MM.1S (cell line): ENCODE results near the gene ANKRD44.
"Not testable (repeated sequence)": the region's sequence is repeated elsewhere in the genome, so short reads cannot be mapped to it uniquely, and the experiment has no call there.

Source experiments
- DNase-seq: peaks from one replicate; pipeline ENCODE4 v3.0.0-alpha.2; 2015
- H2AFZ ChIP-seq: fragments of 300-600 bp; sonication (generic); 2 replicates; pipeline ENCODE4 v1.6.0; 2016; ENCODE audit warnings: antibody characterized with exemption, low read length
- H3F3A ChIP-seq: fragments of 300-600 bp; sonication (generic); 2 replicates; pipeline ENCODE4 v1.6.1; 2016; ENCODE audit warnings: mild to moderate bottlenecking, antibody characterized with exemption, low read length, moderate library complexity, mixed read lengths; ENCODE audit not compliant: insufficient read depth
- H3K27ac ChIP-seq: fragments of 300-600 bp; sonication (generic); 2 replicates; pipeline ENCODE4 v1.5.1; 2016; ENCODE audit warnings: mild to moderate bottlenecking, low read length
- H3K27me3 ChIP-seq: fragments of 300-600 bp; sonication (generic); replicated peaks from 2 replicates; pipeline ENCODE4 v1.6.0; 2016; ENCODE audit warnings: low read length; ENCODE audit not compliant: insufficient read depth
- H3K36me3 ChIP-seq: fragments of 300-600 bp; sonication (generic); replicated peaks from 2 replicates; pipeline ENCODE4 v1.6.1; 2016; ENCODE audit warnings: mild to moderate bottlenecking, low read length, mixed read lengths; ENCODE audit not compliant: insufficient read depth
- H3K4me1 ChIP-seq: fragments of 300-600 bp; sonication (generic); 2 replicates; pipeline ENCODE4 v1.6.1; 2016; ENCODE audit warnings: low read length, mixed read lengths
- H3K4me2 ChIP-seq: fragments of 300-600 bp; sonication (generic); 2 replicates; pipeline ENCODE4 v1.6.0; 2016; ENCODE audit warnings: low read depth, low read length
- H3K4me3 ChIP-seq: fragments of 300-600 bp; sonication (generic); 2 replicates; pipeline ENCODE4 v1.5.1; 2016; ENCODE audit warnings: low read length, mixed read lengths
- H3K79me2 ChIP-seq: fragments of 300-600 bp; sonication (generic); 2 replicates; pipeline ENCODE4 v1.6.1; 2016; ENCODE audit warnings: mixed run types, low read length, mixed read lengths
- H3K9ac ChIP-seq: fragments of 300-600 bp; sonication (generic); 2 replicates; pipeline ENCODE4 v1.6.1; 2016; ENCODE audit warnings: low read length, mixed read lengths
- H3K9me2 ChIP-seq: fragments of 300-600 bp; sonication (generic); replicated peaks from 2 replicates; pipeline ENCODE4 v1.6.1; 2016; ENCODE audit warnings: mild to moderate bottlenecking, low read length, mixed read lengths; ENCODE audit not compliant: insufficient read depth
- H3K9me3 ChIP-seq: fragments of 300-600 bp; sonication (generic); replicated peaks from 2 replicates; pipeline ENCODE4 v1.6.1; 2016; ENCODE audit warnings: mild to moderate bottlenecking, low read length, mixed read lengths; ENCODE audit not compliant: insufficient read depth
- H4K20me1 ChIP-seq: fragments of 300-600 bp; sonication (generic); 2 replicates; pipeline ENCODE4 v1.6.1; 2016; ENCODE audit warnings: mild to moderate bottlenecking, low read length, moderate library complexity, mixed read lengths; ENCODE audit not compliant: insufficient read depth
- EZH2 ChIP-seq: fragments of 300-600 bp; sonication (generic); optimal IDR thresholded peaks from 2 replicates; pipeline ENCODE3; 2017; ENCODE audit warnings: low read depth, mild to moderate bottlenecking, antibody characterized with exemption, low read length, mixed read lengths
- EZH2phosphoT487 ChIP-seq: fragments of 300-600 bp; sonication (generic); IDR thresholded peaks from 2 replicates; pipeline ENCODE4 v1.6.1; 2018; ENCODE audit warnings: antibody characterized with exemption, low read length
- TF ChIP-seq, protein P1 (sequence below): fragments of 300-600 bp; sonication (generic); IDR thresholded peaks from 2 replicates; pipeline ENCODE4 v1.5.1; 2016; ENCODE audit warnings: antibody characterized with exemption, low read length, mixed read lengths

Gene ANKRD44

GRCh38 chr2:197345846-197346370 is 35.3 kb upstream of the ANKRD44 start:
- no peaks in the 10 kb centered on the region for H3K9me2 ChIP-seq
- H3K36me3 ChIP-seq: no peaks in the 10 kb centered on the region
- H3K27ac ChIP-seq: no peak overlapping the region
- no peak for DNase-seq
- H2AFZ ChIP-seq: no peak overlapping the region
- no peaks in the 10 kb centered on the region for H3K79me2 ChIP-seq
- no peak overlapping the region for H3K9ac ChIP-seq
- no peaks in the 10 kb centered on the region for H3K4me1 ChIP-seq
- H3K4me2 ChIP-seq: no peak overlapping the region
- TF ChIP-seq EZH2 (no peak), EZH2phosphoT487 (no peak)
- TF ChIP-seq, protein P1, sequence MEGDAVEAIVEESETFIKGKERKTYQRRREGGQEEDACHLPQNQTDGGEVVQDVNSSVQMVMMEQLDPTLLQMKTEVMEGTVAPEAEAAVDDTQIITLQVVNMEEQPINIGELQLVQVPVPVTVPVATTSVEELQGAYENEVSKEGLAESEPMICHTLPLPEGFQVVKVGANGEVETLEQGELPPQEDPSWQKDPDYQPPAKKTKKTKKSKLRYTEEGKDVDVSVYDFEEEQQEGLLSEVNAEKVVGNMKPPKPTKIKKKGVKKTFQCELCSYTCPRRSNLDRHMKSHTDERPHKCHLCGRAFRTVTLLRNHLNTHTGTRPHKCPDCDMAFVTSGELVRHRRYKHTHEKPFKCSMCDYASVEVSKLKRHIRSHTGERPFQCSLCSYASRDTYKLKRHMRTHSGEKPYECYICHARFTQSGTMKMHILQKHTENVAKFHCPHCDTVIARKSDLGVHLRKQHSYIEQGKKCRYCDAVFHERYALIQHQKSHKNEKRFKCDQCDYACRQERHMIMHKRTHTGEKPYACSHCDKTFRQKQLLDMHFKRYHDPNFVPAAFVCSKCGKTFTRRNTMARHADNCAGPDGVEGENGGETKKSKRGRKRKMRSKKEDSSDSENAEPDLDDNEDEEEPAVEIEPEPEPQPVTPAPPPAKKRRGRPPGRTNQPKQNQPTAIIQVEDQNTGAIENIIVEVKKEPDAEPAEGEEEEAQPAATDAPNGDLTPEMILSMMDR: no peak
- H3K4me3 ChIP-seq: no peak overlapping the region
- no peaks in the 10 kb centered on the region for H3F3A ChIP-seq
- no peaks in the 10 kb centered on the region for H4K20me1 ChIP-seq
- H3K9me3 ChIP-seq: no peaks in the 10 kb centered on the region
- H3K27me3 ChIP-seq: no peaks in the 10 kb centered on the region

DNA sequence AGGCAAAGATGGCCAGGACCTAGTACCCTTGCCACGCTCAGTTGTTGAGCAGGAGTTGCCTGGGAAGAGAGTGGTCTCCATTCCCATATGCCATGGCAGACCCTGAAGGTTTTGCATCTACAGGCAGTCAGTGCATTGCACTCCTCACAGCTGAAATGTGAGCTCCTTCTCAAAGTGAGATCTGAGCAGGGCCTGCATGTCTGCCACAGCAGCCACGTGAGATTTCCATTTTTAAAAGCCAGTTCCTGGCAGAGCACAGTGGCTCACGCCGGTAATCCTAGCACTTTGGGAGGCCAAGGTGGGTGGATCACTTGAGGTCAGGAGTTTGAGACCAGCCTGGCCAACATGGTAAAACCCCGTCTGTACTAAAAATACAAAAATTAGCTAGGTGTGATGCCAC is 33.4 kb upstream of the ANKRD44 start:
- not testable (repeated sequence) for H3K4me1 ChIP-seq, H3K4me2 ChIP-seq, H3K9ac ChIP-seq, H2AFZ ChIP-seq, H3F3A ChIP-seq, H3K27ac ChIP-seq, H3K4me3 ChIP-seq, H4K20me1 ChIP-seq, DNase-seq, H3K9me3 ChIP-seq, H3K36me3 ChIP-seq, H3K27me3 ChIP-seq, H3K79me2 ChIP-seq, H3K9me2 ChIP-seq

DNA sequence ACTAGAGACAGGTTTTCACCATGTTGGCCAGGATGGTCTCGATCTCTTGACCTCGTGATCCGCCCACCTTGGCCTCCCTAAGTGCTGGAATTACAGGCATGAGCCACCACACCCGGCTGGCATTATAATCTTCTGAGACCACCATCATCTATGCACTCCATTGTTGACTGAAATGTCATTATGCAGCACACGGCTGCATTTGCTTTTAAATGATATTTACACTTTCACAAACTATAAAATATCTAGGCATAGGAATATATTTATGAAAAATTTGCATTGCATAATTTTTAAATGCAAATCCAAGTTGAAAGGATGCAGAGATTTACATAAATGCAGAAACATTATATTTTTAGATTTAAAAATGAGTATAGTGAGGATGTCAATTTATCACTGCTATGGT is 30.0 kb upstream of the ANKRD44 start:
- H3K27ac ChIP-seq: no peak overlapping the region
- H3F3A ChIP-seq: no peaks in the 10 kb centered on the region
- H3K27me3 ChIP-seq: no peaks in the 10 kb centered on the region
- no peak for DNase-seq
- no peak overlapping the region for H3K9ac ChIP-seq
- no peak overlapping the region for H3K4me3 ChIP-seq
- no peaks in the 10 kb centered on the region for H3K79me2 ChIP-seq
- no peaks in the 10 kb centered on the region for H3K4me1 ChIP-seq
- H4K20me1 ChIP-seq: no peaks in the 10 kb centered on the region
- no peaks in the 10 kb centered on the region for H3K36me3 ChIP-seq
- TF ChIP-seq EZH2 (no peak), EZH2phosphoT487 (no peak)
- TF ChIP-seq, protein P1: no peak
- H3K9me2 ChIP-seq: no peaks in the 10 kb centered on the region
- no peak overlapping the region for H3K4me2 ChIP-seq
- no peaks in the 10 kb centered on the region for H3K9me3 ChIP-seq
- H2AFZ ChIP-seq: no peak overlapping the region

- H3K4me3 ChIP-seq: no peak overlapping the region
- no peaks in the 10 kb centered on the region for H3K9me2 ChIP-seq
- no peaks in the 10 kb centered on the region for H3K4me1 ChIP-seq
- DNase-seq: no peak
- no peaks in the 10 kb centered on the region for H3K79me2 ChIP-seq
- H3K4me2 ChIP-seq: no peak overlapping the region
- no peak overlapping the region for H3K27ac ChIP-seq
- no peaks in the 10 kb centered on the region for H4K20me1 ChIP-seq
- H3K9ac ChIP-seq: no peak overlapping the region
- no peaks in the 10 kb centered on the region for H3K9me3 ChIP-seq
- no peaks in the 10 kb centered on the region for H3K27me3 ChIP-seq
- no peak for TF ChIP-seq EZH2phosphoT487
- no peaks in the 10 kb centered on the region for H3F3A ChIP-seq
- no peak overlapping the region for H2AFZ ChIP-seq
- H3K36me3 ChIP-seq: no peaks in the 10 kb centered on the region
Measured at GRCh38 chr2:197339496-197340220, 29.1 kb upstream of the ANKRD44 start.
